ENCODE data around the gene FOXRED1. TPM values are rescaled to one million over a fixed set of nuclear protein-coding genes. Genes with fewer than 3 reads are reported as not detected.
"Not testable (repeated sequence)": the region's sequence is repeated elsewhere in the genome, so short reads cannot be mapped to it uniquely, and the experiment has no call there.

The FOXRED1 gene
- 67.7 TPM for polyA plus RNA-seq (2012; ENCODE audit: insufficient read depth, insufficient read length)

GRCh38 chr11:126268708-126269579 is at the start of gene FOXRED1, which contains the start of gene SRPRA:
FOXRED1 (plus strand) TSS chr11:126269154; CDS start chr11:126269207, 53 bp downstream.
SRPRA (minus strand) TSS chr11:126268895; CDS start chr11:126268804, 91 bp downstream.
- H3K4me3 ChIP-seq (ENCODE audit: low read length), result peak within 1 kb of the TSS; percentile 98
- DNase-seq (ENCODE audit: low read depth, low spot score), result peak; percentile 98

GRCh38 chr11:126219547-126219946 is 49.4 kb upstream of the FOXRED1 start:
- DNase-seq (ENCODE audit: low read depth, low spot score), result no peak
- no peak overlapping the region for H3K4me3 ChIP-seq (ENCODE audit: low read length)

GRCh38 chr11:126224647-126225294 is 44.2 kb upstream of the FOXRED1 start:
- no peak overlapping the region for H3K4me3 ChIP-seq (ENCODE audit: low read length)
- no peak for DNase-seq (ENCODE audit: low read depth, low spot score)

GRCh38 chr11:126225295-126225665 is 43.7 kb upstream of the FOXRED1 start:
- DNase-seq (ENCODE audit: low read depth, low spot score), result no peak
- no peak overlapping the region for H3K4me3 ChIP-seq (ENCODE audit: low read length)

GRCh38 chr11:126226334-126227084 is 42.4 kb upstream of the FOXRED1 start:
- no peak overlapping the region for H3K4me3 ChIP-seq (ENCODE audit: low read length)
- no peak for DNase-seq (ENCODE audit: low read depth, low spot score)

GRCh38 chr11:126229858-126230540 is 39.0 kb upstream of the FOXRED1 start:
- DNase-seq (ENCODE audit: low read depth, low spot score), result no peak
- H3K4me3 ChIP-seq (ENCODE audit: low read length), result no peak overlapping the region

GRCh38 chr11:126231725-126232459 is 37.1 kb upstream of the FOXRED1 start:
- DNase-seq (ENCODE audit: low read depth, low spot score), result no peak
- H3K4me3 ChIP-seq (ENCODE audit: low read length), result no peak overlapping the region

GRCh38 chr11:126232683-126233082 is 36.3 kb upstream of the FOXRED1 start:
- DNase-seq (ENCODE audit: low read depth, low spot score), result no peak
- H3K4me3 ChIP-seq (ENCODE audit: low read length), result no peak overlapping the region

- DNase-seq (ENCODE audit: low read depth, low spot score), result no peak
- no peak overlapping the region for H3K4me3 ChIP-seq (ENCODE audit: low read length)
Measured at GRCh38 chr11:126233391-126233790, 35.6 kb upstream of the FOXRED1 start.

GRCh38 chr11:126246636-126247035 is 22.3 kb upstream of the FOXRED1 start:
- no peak for DNase-seq (ENCODE audit: low read depth, low spot score)
- H3K4me3 ChIP-seq (ENCODE audit: low read length), result no peak overlapping the region

- DNase-seq (ENCODE audit: low read depth, low spot score), result no peak
- no peak overlapping the region for H3K4me3 ChIP-seq (ENCODE audit: low read length)
Measured at GRCh38 chr11:126253265-126253664, 15.7 kb upstream of the FOXRED1 start.

- DNase-seq (ENCODE audit: low read depth, low spot score), result no peak
- no peak overlapping the region for H3K4me3 ChIP-seq (ENCODE audit: low read length)
Measured at GRCh38 chr11:126254819-126255218, 14.1 kb upstream of the FOXRED1 start.

GRCh38 chr11:126255507-126255906 is 13.4 kb upstream of the FOXRED1 start:
- H3K4me3 ChIP-seq (ENCODE audit: low read length); DNase-seq (ENCODE audit: low read depth, low spot score): not testable (repeated sequence)

GRCh38 chr11:126256216-126256615 is 12.7 kb upstream of the FOXRED1 start:
- DNase-seq (ENCODE audit: low read depth, low spot score), result no peak
- H3K4me3 ChIP-seq (ENCODE audit: low read length), result no peak overlapping the region

- H3K4me3 ChIP-seq (ENCODE audit: low read length), result no peak overlapping the region
- DNase-seq (ENCODE audit: low read depth, low spot score), result no peak
Measured at GRCh38 chr11:126257144-126257543, 11.8 kb upstream of the FOXRED1 start.

- no peak overlapping the region for H3K4me3 ChIP-seq (ENCODE audit: low read length)
- DNase-seq (ENCODE audit: low read depth, low spot score), result no peak
Measured at GRCh38 chr11:126257764-126258163, 11.2 kb upstream of the FOXRED1 start.

GRCh38 chr11:126262216-126262615 is 6.7 kb upstream of the FOXRED1 start:
- no peak for DNase-seq (ENCODE audit: low read depth, low spot score)
- H3K4me3 ChIP-seq (ENCODE audit: low read length), result no peak overlapping the region

GRCh38 chr11:126263489-126263888 is 5.5 kb upstream of the FOXRED1 start:
- DNase-seq (ENCODE audit: low read depth, low spot score), result no peak
- H3K4me3 ChIP-seq (ENCODE audit: low read length), result no peak overlapping the region

Measured in Jurkat, Clone E6-1 (cell line).